Endothelial cell of umbilical vein (primary cell): Measurements from ENCODE around the gene PEAR1. TPM values are rescaled to one million over a fixed set of nuclear protein-coding genes. Genes with fewer than 3 reads are reported as not detected.

ENCODE experiments used
- Bru-seq: library from RNA; stranded (reverse); fragments of 400-500 nt; gene quantifications from one replicate; lab custom pipeline; 2021; lab: Mats Ljungman, UMichigan
- BruChase-seq, 2 experiments: library from RNA; stranded (reverse); fragments of 400-500 nt; gene quantifications; one replicate each; lab custom pipeline; 2021; lab: Mats Ljungman, UMichigan
- BruUV-seq: library from RNA; stranded (reverse); fragments of 400-500 nt; replicated peaks from 2 replicates; lab custom pipeline; 2021; lab: Mats Ljungman, UMichigan
- CTCF ChIA-PET: fragments of 300-600, 350-600 bp; sonication (Branson Sonifier 250); formaldehyde crosslinking; loops from one replicate; lab custom pipeline; 2021; ENCODE audit warnings: antibody characterized with exemption, inconsistent platforms; lab: Charles Lee
- POLR2A ChIA-PET: fragments of 300-600, 350-600 bp; sonication (Branson Sonifier 250); formaldehyde crosslinking; loops from one replicate; lab custom pipeline; 2021; ENCODE audit warnings: antibody characterized with exemption, inconsistent platforms; lab: Charles Lee
- DNase-seq: peaks from one replicate; pipeline ENCODE4 v3.0.0-alpha.2; 2011; ENCODE audit warnings: low read depth, low spot score
- FAIRE-seq: peaks from 2 replicates; lab custom pipeline; 2011; peaks lifted over from hg19 to GRCh38; lab: Jason Lieb, UNC
- H2AFZ ChIP-seq: 2 replicates; pipeline ENCODE4 v1.6.0; 2012; ENCODE audit warnings: low read depth, low read length, control low read depth, inconsistent platforms
- H3K27ac ChIP-seq: 2 replicates; pipeline ENCODE4 v1.5.1; 2011; ENCODE audit warnings: low read depth, mild to moderate bottlenecking, control low read depth, low read length, moderate library complexity; ENCODE audit not compliant: insufficient read depth
- H3K27me3 ChIP-seq, 2 experiments: 2 replicates each; pipeline versions ENCODE4 v1.6.0 to v1.6.1; 2011; ENCODE audit warnings: low read length in 2 of 2, mixed read lengths in 1 of 2; ENCODE audit not compliant: control insufficient read depth in 2 of 2, insufficient read depth in 2 of 2
- H3K36me3 ChIP-seq, 2 experiments: 2 replicates in 1 of 2; 3 replicates in 1 of 2; pipeline ENCODE4 v1.5.1; 2011; ENCODE audit warnings: low read length in 2 of 2, mild to moderate bottlenecking in 1 of 2, moderate library complexity in 1 of 2; ENCODE audit not compliant: control insufficient read depth in 2 of 2, insufficient read depth in 2 of 2; ENCODE audit errors: extremely low read depth in 1 of 2
- H3K4me1 ChIP-seq: 3 replicates; pipeline ENCODE4 v1.5.1; 2011; ENCODE audit warnings: mild to moderate bottlenecking, low read length; ENCODE audit not compliant: control insufficient read depth, insufficient read depth; ENCODE audit errors: extremely low read depth
- H3K4me2 ChIP-seq: 2 replicates; pipeline ENCODE4 v1.6.1; 2011; ENCODE audit warnings: low read length, control low read depth, mixed read lengths; ENCODE audit not compliant: insufficient read depth
- H3K4me3 ChIP-seq, 3 experiments: fragments of 200-600 bp in 1 of 3; sonication (generic), shearing (Covaris generic) in 1 of 3; replicated peaks in 1 of 3; 2 replicates each; pipeline ENCODE4 v1.5.1; 2011 to 2016; ENCODE audit warnings: control low read depth in 3 of 3, low read length in 3 of 3, mild to moderate bottlenecking in 2 of 3, inconsistent platforms in 1 of 3, low read depth in 1 of 3, moderate library complexity in 1 of 3; ENCODE audit not compliant: insufficient read depth in 1 of 3
- H3K79me2 ChIP-seq: 2 replicates; pipeline ENCODE4 v1.6.0; 2012; ENCODE audit warnings: low read length, inconsistent platforms; ENCODE audit not compliant: control insufficient read depth, insufficient read depth
- H3K9ac ChIP-seq: replicated peaks from 2 replicates; pipeline ENCODE3; 2011; ENCODE audit warnings: low read length, control low read depth; ENCODE audit not compliant: insufficient read depth; ENCODE audit errors: extremely low read depth
- H3K9me1 ChIP-seq: replicated peaks from 3 replicates; pipeline ENCODE4 v1.6.0; 2011; ENCODE audit warnings: mild to moderate bottlenecking, low read length; ENCODE audit not compliant: control insufficient read depth, insufficient read depth; ENCODE audit errors: extremely low read depth
- H3K9me3 ChIP-seq: replicated peaks from 2 replicates; pipeline ENCODE4 v1.5.1; 2012; ENCODE audit warnings: low read length, inconsistent platforms; ENCODE audit not compliant: control insufficient read depth, insufficient read depth
- H4K20me1 ChIP-seq: replicated peaks from 2 replicates; pipeline ENCODE3; 2011; ENCODE audit warnings: mild to moderate bottlenecking, low read length; ENCODE audit not compliant: control insufficient read depth, insufficient read depth; ENCODE audit errors: extremely low read depth
- EZH2 ChIP-seq: IDR thresholded peaks from 2 replicates; pipeline ENCODE4 v1.6.1; 2012; ENCODE audit warnings: borderline replicate concordance, low read depth, mild to moderate bottlenecking, moderate library complexity, low read length, inconsistent platforms; ENCODE audit not compliant: severe bottlenecking
- FOS ChIP-seq: IDR thresholded peaks from 2 replicates; pipeline ENCODE4 v1.6.1; 2011; ENCODE audit warnings: mild to moderate bottlenecking, low read length, moderate library complexity, borderline replicate concordance; ENCODE audit not compliant: insufficient read depth
- GATA2 ChIP-seq: IDR thresholded peaks from 2 replicates; pipeline ENCODE4 v1.7.0; 2011; ENCODE audit warnings: low read depth, mild to moderate bottlenecking, moderate library complexity, mixed read lengths, low read length; ENCODE audit not compliant: insufficient read length, insufficient read depth
- JUN ChIP-seq: IDR thresholded peaks from 2 replicates; pipeline ENCODE4 v1.6.1; 2011; ENCODE audit warnings: borderline replicate concordance, low read depth; ENCODE audit not compliant: insufficient read length, insufficient read depth
- MYC ChIP-seq: IDR thresholded peaks from one replicate; pipeline ENCODE4 v1.6.1; 2011; ENCODE audit warnings: mild to moderate bottlenecking, low read depth, low read length
- POLR2A ChIP-seq: IDR thresholded peaks from 2 replicates; pipeline ENCODE4 v1.6.1; 2012; ENCODE audit warnings: low read depth, mild to moderate bottlenecking, control low read depth, low read length
- POLR2AphosphoS5 ChIP-seq: IDR thresholded peaks from 2 replicates; pipeline ENCODE4 v1.6.1; 2012; ENCODE audit warnings: low read depth, mild to moderate bottlenecking, control low read depth, low read length, moderate library complexity; ENCODE audit not compliant: insufficient read depth
- dilution Hi-C: fragments of 300-500 bp; cut with MboI; formaldehyde crosslinking; loops from one replicate; pipeline ENCODE4 v1.15.0; 2019; ENCODE audit warnings: low sequenced_read_pairs; ENCODE audit not compliant: extremely low pct_ligation_motif_present
- intact Hi-C: fragments of 100-400 bp; cut with micrococcal nuclease; formaldehyde crosslinking; loops from one replicate; pipeline ENCODE4 v1.10.0; 2022
- long read RNA-seq: library from polyadenylated mRNA; stranded (forward); transcript quantifications from one replicate; pipeline ENCODE4 v2.0.0, GENCODE V29; 2021
- polyA minus RNA-seq, 3 experiments: library from RNA; depleted of rRNA, polyadenylated mRNA; stranded (reverse); fragments of >200 nt; gene quantifications; 1 replicate in 1 of 3; 2 replicates in 2 of 3; pipeline ENCODE4 v1.2.3, GENCODE V29; 2011
- polyA plus RNA-seq, 4 experiments: library from polyadenylated mRNA; depleted of rRNA in 3 of 4; stranded (reverse) in 3 of 4; unstranded in 1 of 4; fragments of >200 nt; gene quantifications; 2 replicates each; pipeline versions ENCODE4 v1.2.1 to v1.2.3, GENCODE V29; 2011 to 2012; ENCODE audit warnings: missing spikeins in 1 of 4
- total RNA-seq: library from RNA; stranded (reverse); gene quantifications from 2 replicates; pipeline ENCODE4 v1.2.3, GENCODE V29; 2021
- TF ChIP-seq, protein P1 (sequence below), 2 donors: IDR thresholded peaks; 1 replicate in 1 of 2; 2 replicates in 1 of 2; pipeline ENCODE4 v1.5.1; 2011; ENCODE audit warnings: low read length in 2 of 2, mild to moderate bottlenecking in 2 of 2, moderate library complexity in 2 of 2, control low read depth in 1 of 2, inconsistent platforms in 1 of 2, low read depth in 1 of 2; ENCODE audit not compliant: insufficient read depth in 1 of 2; ENCODE audit errors: extremely low read depth in 1 of 2
- TF ChIP-seq, protein P2 (sequence below): IDR thresholded peaks from 2 replicates; pipeline ENCODE4 v1.6.1; 2011; ENCODE audit not compliant: insufficient read depth, insufficient read length

PEAR1 gene, protein sequence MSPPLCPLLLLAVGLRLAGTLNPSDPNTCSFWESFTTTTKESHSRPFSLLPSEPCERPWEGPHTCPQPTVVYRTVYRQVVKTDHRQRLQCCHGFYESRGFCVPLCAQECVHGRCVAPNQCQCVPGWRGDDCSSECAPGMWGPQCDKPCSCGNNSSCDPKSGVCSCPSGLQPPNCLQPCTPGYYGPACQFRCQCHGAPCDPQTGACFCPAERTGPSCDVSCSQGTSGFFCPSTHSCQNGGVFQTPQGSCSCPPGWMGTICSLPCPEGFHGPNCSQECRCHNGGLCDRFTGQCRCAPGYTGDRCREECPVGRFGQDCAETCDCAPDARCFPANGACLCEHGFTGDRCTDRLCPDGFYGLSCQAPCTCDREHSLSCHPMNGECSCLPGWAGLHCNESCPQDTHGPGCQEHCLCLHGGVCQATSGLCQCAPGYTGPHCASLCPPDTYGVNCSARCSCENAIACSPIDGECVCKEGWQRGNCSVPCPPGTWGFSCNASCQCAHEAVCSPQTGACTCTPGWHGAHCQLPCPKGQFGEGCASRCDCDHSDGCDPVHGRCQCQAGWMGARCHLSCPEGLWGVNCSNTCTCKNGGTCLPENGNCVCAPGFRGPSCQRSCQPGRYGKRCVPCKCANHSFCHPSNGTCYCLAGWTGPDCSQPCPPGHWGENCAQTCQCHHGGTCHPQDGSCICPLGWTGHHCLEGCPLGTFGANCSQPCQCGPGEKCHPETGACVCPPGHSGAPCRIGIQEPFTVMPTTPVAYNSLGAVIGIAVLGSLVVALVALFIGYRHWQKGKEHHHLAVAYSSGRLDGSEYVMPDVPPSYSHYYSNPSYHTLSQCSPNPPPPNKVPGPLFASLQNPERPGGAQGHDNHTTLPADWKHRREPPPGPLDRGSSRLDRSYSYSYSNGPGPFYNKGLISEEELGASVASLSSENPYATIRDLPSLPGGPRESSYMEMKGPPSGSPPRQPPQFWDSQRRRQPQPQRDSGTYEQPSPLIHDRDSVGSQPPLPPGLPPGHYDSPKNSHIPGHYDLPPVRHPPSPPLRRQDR
- total RNA-seq (88.7 and 90.7 TPM in 2 replicates), polyA plus RNA-seq (101 and 106 TPM in 2 replicates), polyA minus RNA-seq (61.8 and 69.8 TPM in 2 replicates), Bru-seq, nascent RNA (percentile 81 among the genes with signal in this experiment), BruChase-seq, experiment 1, labeled RNA remaining after a 6-hour chase (percentile 97 among the genes with signal in this experiment), BruChase-seq, experiment 2, labeled RNA remaining after a 2-hour chase (percentile 98 among the genes with signal in this experiment)
- polyA plus RNA-seq (2011; cell fraction: cytosol; rRNA removed) = 63.4 and 71.9 TPM in 2 replicates
- 345 and 371 TPM in 2 replicates for polyA plus RNA-seq (2011; cell fraction: nucleus; rRNA removed)
- polyA plus RNA-seq (2012) = 59.2 and 68.7 TPM in 2 replicates
- 0.31 TPM for polyA minus RNA-seq (2011; cell fraction: cytosol; rRNA and poly(A)+ RNA removed)
- 62.5 and 69.6 TPM in 2 replicates for polyA minus RNA-seq (2011; cell fraction: nucleus; rRNA and poly(A)+ RNA removed)
- long read RNA-seq, full-length matches to known transcripts = 26 of 286 reads
- long read RNA-seq, partial matches to known transcripts = 211 of 286 reads
- long read RNA-seq, other reads (novel, unspliced or antisense) = 49 of 286 reads

DNA sequence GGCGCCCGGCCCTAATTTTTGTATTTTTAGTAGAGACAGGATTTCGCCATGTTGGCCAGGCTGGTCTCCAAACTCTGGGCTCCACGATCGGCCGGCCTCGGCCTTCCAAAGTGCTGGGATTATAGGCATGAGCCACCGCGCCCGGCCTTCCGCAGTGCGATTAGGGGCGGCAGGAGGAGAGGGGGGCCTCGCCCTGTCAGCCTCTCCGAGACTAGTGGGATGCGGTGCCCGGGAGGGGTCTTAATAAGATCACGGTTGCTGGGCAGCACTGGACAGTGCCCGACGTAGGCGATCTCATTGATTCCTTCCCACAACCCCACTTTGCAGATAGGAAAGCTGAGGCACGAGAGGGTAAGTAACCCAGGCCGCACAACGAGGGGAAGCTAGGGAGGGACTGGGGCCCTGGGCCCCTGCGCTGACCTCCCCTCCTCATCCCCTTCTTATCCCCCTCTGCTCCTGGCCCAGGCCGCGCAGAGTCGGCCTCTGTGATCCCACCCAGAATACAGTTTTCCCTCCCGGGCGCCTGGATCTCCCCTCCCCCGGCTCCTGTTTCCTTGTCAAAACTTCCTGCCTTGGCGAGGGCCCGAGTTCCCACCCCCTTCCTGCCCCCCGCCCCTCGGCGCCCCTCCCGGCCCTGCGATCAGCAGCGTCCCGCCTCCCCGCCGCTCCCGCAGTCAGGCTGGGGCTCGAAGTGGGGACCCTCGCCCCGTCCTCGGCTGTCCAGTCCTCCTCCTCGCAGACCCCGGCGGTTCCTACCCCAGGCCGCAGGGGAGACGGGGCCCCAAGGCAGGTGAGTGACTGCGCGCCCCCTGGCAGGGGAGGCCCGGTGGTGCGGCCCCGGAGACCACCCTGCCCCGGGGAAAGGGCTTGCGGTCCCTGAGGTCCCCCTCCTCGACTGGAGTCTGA is at the start of gene PEAR1:
PEAR1 (plus strand) TSS at position 671 of the 906 bp plus-strand sequence. CDS start 10,209 bp downstream, outside the sequence.
- TF ChIP-seq EZH2 (no peak), GATA2 (no peak), POLR2A (peak; percentile 64), POLR2AphosphoS5 (peak; percentile 36), MYC (no peak), JUN (no peak), FOS (no peak)
- TF ChIP-seq, protein P1, sequence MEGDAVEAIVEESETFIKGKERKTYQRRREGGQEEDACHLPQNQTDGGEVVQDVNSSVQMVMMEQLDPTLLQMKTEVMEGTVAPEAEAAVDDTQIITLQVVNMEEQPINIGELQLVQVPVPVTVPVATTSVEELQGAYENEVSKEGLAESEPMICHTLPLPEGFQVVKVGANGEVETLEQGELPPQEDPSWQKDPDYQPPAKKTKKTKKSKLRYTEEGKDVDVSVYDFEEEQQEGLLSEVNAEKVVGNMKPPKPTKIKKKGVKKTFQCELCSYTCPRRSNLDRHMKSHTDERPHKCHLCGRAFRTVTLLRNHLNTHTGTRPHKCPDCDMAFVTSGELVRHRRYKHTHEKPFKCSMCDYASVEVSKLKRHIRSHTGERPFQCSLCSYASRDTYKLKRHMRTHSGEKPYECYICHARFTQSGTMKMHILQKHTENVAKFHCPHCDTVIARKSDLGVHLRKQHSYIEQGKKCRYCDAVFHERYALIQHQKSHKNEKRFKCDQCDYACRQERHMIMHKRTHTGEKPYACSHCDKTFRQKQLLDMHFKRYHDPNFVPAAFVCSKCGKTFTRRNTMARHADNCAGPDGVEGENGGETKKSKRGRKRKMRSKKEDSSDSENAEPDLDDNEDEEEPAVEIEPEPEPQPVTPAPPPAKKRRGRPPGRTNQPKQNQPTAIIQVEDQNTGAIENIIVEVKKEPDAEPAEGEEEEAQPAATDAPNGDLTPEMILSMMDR (IDR thresholded peaks at IDR 0.05; ENCODE audit: extremely low read depth in 1 of 2, insufficient read depth in 1 of 2, low read depth in 1 of 2, low read length in 2 of 2) = peak in 1 of 2 donors; percentile 31
- TF ChIP-seq, protein P2, sequence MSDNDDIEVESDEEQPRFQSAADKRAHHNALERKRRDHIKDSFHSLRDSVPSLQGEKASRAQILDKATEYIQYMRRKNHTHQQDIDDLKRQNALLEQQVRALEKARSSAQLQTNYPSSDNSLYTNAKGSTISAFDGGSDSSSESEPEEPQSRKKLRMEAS = no peak
- POLR2A ChIA-PET = interaction anchor here (0.7 kb wide), 1 partner anchor 10 kb away, joined by 6 read pairs; no protein-coding TSS in a partner anchor
- H3K9me1 ChIP-seq = no peaks in the 10 kb centered on the region
- no peaks in the 10 kb centered on the region for H3K27me3 ChIP-seq
- peak within 1 kb of the TSS; percentile 46 for H2AFZ ChIP-seq
- no peaks in the 10 kb centered on the region for H3K9me3 ChIP-seq
- H3K4me1 ChIP-seq = peaks cover 37% of the 10 kb centered on the region
- intact Hi-C loops = loop anchor here (5.0 to 10.0 kb wide), 3 partner anchors 151 to 388 kb away; partner anchors contain the start of genes MEF2D and MRPL24
- H3K36me3 ChIP-seq = no peaks in the 10 kb centered on the region
- DNase-seq (peak; percentile 78), FAIRE-seq (peak; percentile 79)
- peak within 1 kb of the TSS; percentile 84 for H3K9ac ChIP-seq
- dilution Hi-C loops = no loop called here
- no TSS peak for BruUV-seq
- no peaks in the 10 kb centered on the region for H4K20me1 ChIP-seq
- H3K79me2 ChIP-seq = peaks cover 44% of the 10 kb centered on the region
- H3K4me2 ChIP-seq = peak within 1 kb of the TSS; percentile 96
- peak within 1 kb of the TSS; percentile 85 to 92 (median 90) for H3K4me3 ChIP-seq
- H3K27ac ChIP-seq = peak within 1 kb of the TSS; percentile 95
- CTCF ChIA-PET = interaction anchor here (0.8 to 8.4 kb wide), 12 partner anchors 10 to 205 kb away, joined by 3 to 312 read pairs (median 16); partner anchors contain the start of genes INSRR, ISG20L2, LRRC71 and METTL25B
